B cell (primary cell): ENCODE data around the gene SLC25A21. TPM values are rescaled to one million over a fixed set of nuclear protein-coding genes. Genes with fewer than 3 reads are reported as not detected.
"Not testable (repeated sequence)": the region's sequence is repeated elsewhere in the genome, so short reads cannot be mapped to it uniquely, and the experiment has no call there.

Source experiments
- ATAC-seq: fragments of 200-7000 bp; cut with Tn5 transposase; one replicate; pipeline ENCODE4 v1.10.0; 2021; ENCODE audit warnings: low read depth, mild to moderate bottlenecking, moderate number of reproducible peaks, moderate library complexity
- CTCF ChIA-PET: fragments of 350-600 bp; sonication (Branson Sonifier 250); formaldehyde crosslinking; loops from one replicate; lab custom pipeline; 2021; ENCODE audit warnings: antibody characterized with exemption, inconsistent platforms; lab: Charles Lee
- POLR2A ChIA-PET: fragments of 350-600 bp; sonication (Branson Sonifier 250); formaldehyde crosslinking; loops from one replicate; lab custom pipeline; 2021; ENCODE audit warnings: antibody characterized with exemption; lab: Charles Lee
- DNase-seq: peaks from one replicate; pipeline ENCODE4 v3.0.0; 2013
- H2AFZ ChIP-seq: 2 replicates; pipeline ENCODE4 v1.6.1; 2012; ENCODE audit warnings: mild to moderate bottlenecking, low read depth, low read length; ENCODE audit not compliant: insufficient read depth, poor library complexity, severe bottlenecking
- H3K27ac ChIP-seq, 2 donors: 1 replicate in 1 of 2; 2 replicates in 1 of 2; pipeline ENCODE4 v1.5.1; 2012 to 2013; ENCODE audit warnings: low read length in 2 of 2, mild to moderate bottlenecking in 2 of 2, moderate library complexity in 1 of 2
- H3K27me3 ChIP-seq, 4 experiments: fragments of 200-600 bp in 1 of 4; sonication (generic) in 1 of 4; replicated peaks in 1 of 4; 1 replicate in 2 of 4; 2 replicates in 2 of 4; pipeline versions ENCODE4 v1.6.1 to v1.7.0; 2013 to 2016; ENCODE audit warnings: low read length in 3 of 4, mild to moderate bottlenecking in 2 of 4, mixed read lengths in 1 of 4, moderate library complexity in 1 of 4; ENCODE audit not compliant: insufficient read depth in 4 of 4, control insufficient read depth in 3 of 4; ENCODE audit errors: control extremely low read depth in 1 of 4
- H3K36me3 ChIP-seq, 2 experiments: replicated peaks in 1 of 2; 1 replicate in 1 of 2; 2 replicates in 1 of 2; pipeline versions ENCODE4 v1.6.1 to v1.7.1; 2013; ENCODE audit warnings: low read length in 1 of 2; ENCODE audit not compliant: insufficient read depth in 2 of 2, control insufficient read depth in 1 of 2; ENCODE audit errors: control extremely low read depth in 1 of 2, extremely low read depth in 1 of 2
- H3K4me1 ChIP-seq, 2 donors: fragments of 200-600 bp in 1 of 2; sonication (generic) in 1 of 2; 1 replicate in 1 of 2; 2 replicates in 1 of 2; pipeline versions ENCODE4 v1.5.1 to v1.6.1; 2013 to 2017; ENCODE audit warnings: low read length in 2 of 2; ENCODE audit not compliant: control insufficient read depth in 2 of 2, insufficient read depth in 2 of 2
- H3K4me2 ChIP-seq: replicated peaks from 2 replicates; pipeline ENCODE3; 2012; ENCODE audit warnings: mild to moderate bottlenecking, low read depth, low read length; ENCODE audit not compliant: poor library complexity, severe bottlenecking
- H3K4me3 ChIP-seq, 5 experiments: fragments of 200-600 bp in 1 of 5; sonication (generic) in 1 of 5; 1 replicate in 3 of 5; 2 replicates in 2 of 5; pipeline versions ENCODE4 v1.5.1 to v1.7.0; 2011 to 2016; ENCODE audit warnings: low read length in 4 of 5, mild to moderate bottlenecking in 4 of 5, low read depth in 2 of 5, control low read depth in 1 of 5, moderate library complexity in 1 of 5; ENCODE audit not compliant: insufficient read depth in 1 of 5; ENCODE audit errors: control extremely low read depth in 1 of 5, extremely low read depth in 1 of 5
- H3K79me2 ChIP-seq: fragments of 200-600 bp; sonication (generic); one replicate; pipeline ENCODE4 v1.6.0; 2016; ENCODE audit warnings: low read length; ENCODE audit not compliant: control insufficient read depth, insufficient read depth
- H3K9ac ChIP-seq: fragments of 200-600 bp; sonication (generic); 2 replicates; pipeline ENCODE4 v1.6.1; 2017; ENCODE audit warnings: mild to moderate bottlenecking, low read length, moderate library complexity
- H3K9me3 ChIP-seq, 3 donors: one replicate each; pipeline versions ENCODE4 v1.6.1 to v1.7.1; 2013; ENCODE audit warnings: low read length in 2 of 3; ENCODE audit not compliant: control insufficient read depth in 2 of 3, insufficient read depth in 1 of 3; ENCODE audit errors: control extremely low read depth in 1 of 3
- H4K20me1 ChIP-seq: 2 replicates; pipeline ENCODE4 v1.6.0; 2012; ENCODE audit warnings: mild to moderate bottlenecking, low read length; ENCODE audit not compliant: insufficient read depth, control insufficient read depth, poor library complexity, severe bottlenecking
- H3K27ac Mint-ChIP-seq: one replicate; pipeline ENCODE4 v1.8.0; 2021; ENCODE audit warnings: mixed read lengths
- H3K27me3 Mint-ChIP-seq: one replicate; pipeline ENCODE4 v1.8.0; 2021; ENCODE audit warnings: mixed read lengths
- H3K4me1 Mint-ChIP-seq: one replicate; pipeline ENCODE4 v1.8.0; 2021; ENCODE audit warnings: mixed read lengths
- H3K4me3 Mint-ChIP-seq: one replicate; pipeline ENCODE4 v1.8.0; 2021; ENCODE audit warnings: mixed read lengths
- H3K9me3 Mint-ChIP-seq: one replicate; pipeline ENCODE4 v1.8.0; 2022; ENCODE audit warnings: mixed read lengths; ENCODE audit not compliant: insufficient read depth
- CTCF ChIP-seq: fragments of 200-600 bp; IDR thresholded peaks from one replicate; pipeline ENCODE4 v1.8.0; 2022; ENCODE audit warnings: antibody characterized with exemption, mild to moderate bottlenecking
- EZH2 ChIP-seq: IDR thresholded peaks from 2 replicates; pipeline ENCODE4 v1.6.1; 2012; ENCODE audit warnings: borderline replicate concordance, low read depth, mild to moderate bottlenecking, moderate library complexity, low read length; ENCODE audit not compliant: insufficient read depth, poor library complexity, severe bottlenecking
- WGBS: methylation state at CpG from one replicate; pipeline ENCODE4 v1.1.5; 2013; ENCODE audit warnings: missing lambda C conversion rate; ENCODE audit not compliant: insufficient coverage; 5-methylcytosine and 5-hydroxymethylcytosine counted together
- intact Hi-C: fragments of 100-400 bp; cut with micrococcal nuclease; formaldehyde crosslinking; loops from one replicate; pipeline ENCODE4 v1.10.0; 2022
- polyA plus RNA-seq: library from polyadenylated mRNA; depleted of rRNA; stranded (reverse); fragments of >200 nt; gene quantifications from 2 replicates; pipeline ENCODE4 v1.2.3, GENCODE V29; 2012
- total RNA-seq, 2 donors: library from RNA; stranded (reverse); fragments of 120-200 nt in 1 of 2; gene quantifications; 1 replicate in 1 of 2; 2 replicates in 1 of 2; pipeline versions ENCODE4 v1.2.3 to v1.2.4, GENCODE V29; 2013 to 2022

The SLC25A21 gene
- total and polyA plus RNA-seq, 2 donors (not counting 1 experiment from before 2014, with no cell fraction given) = not detected

GRCh38 chr14:36817071-36817930, 355.1 kb downstream of the SLC25A21 start:
- H3K4me1 ChIP-seq = no peaks in the 10 kb centered on the region
- peaks cover 0 to 2% (median 0%) of the 10 kb centered on the region in 3 donors for H3K9me3 ChIP-seq
- no peaks in the 10 kb centered on the region for H3K27me3 Mint-ChIP-seq
- H2AFZ ChIP-seq = no peak overlapping the region
- ChIA-PET CTCF (no interaction called here), POLR2A (no interaction called here)
- intact Hi-C loops = no loop called here
- H3K79me2 ChIP-seq = no peaks in the 10 kb centered on the region
- H4K20me1 ChIP-seq = no peaks in the 10 kb centered on the region
- H3K27me3 ChIP-seq = no peaks in the 10 kb centered on the region
- H3K4me3 Mint-ChIP-seq = no peak overlapping the region
- 91% methylated on average over 8 of the region's 9 CpGs for WGBS
- H3K4me2 ChIP-seq = no peak overlapping the region
- H3K9me3 Mint-ChIP-seq = peaks cover 2% of the 10 kb centered on the region
- DNase-seq = no peak
- H3K36me3 ChIP-seq = no peaks in the 10 kb centered on the region
- no peak overlapping the region for H3K27ac ChIP-seq
- TF ChIP-seq CTCF (no peak), EZH2 (no peak)
- ATAC-seq = no peak
- no peak overlapping the region for H3K9ac ChIP-seq
- H3K27ac Mint-ChIP-seq = no peak overlapping the region
- no peak overlapping the region for H3K4me3 ChIP-seq
- no peaks in the 10 kb centered on the region for H3K4me1 Mint-ChIP-seq

GRCh38 chr14:36816481-36816880, 355.9 kb downstream of the SLC25A21 start:
- H3K9me3 Mint-ChIP-seq = peaks cover 2% of the 10 kb centered on the region
- no peak overlapping the region for H3K4me3 ChIP-seq
- no peaks in the 10 kb centered on the region for H3K4me1 ChIP-seq
- POLR2A ChIA-PET = no interaction called here
- no peaks in the 10 kb centered on the region for H3K27me3 ChIP-seq
- intact Hi-C loops = no loop called here
- TF ChIP-seq EZH2 (no peak), CTCF (no peak)
- H3K27ac ChIP-seq = no peak overlapping the region
- 86% methylated on average over 3 of the region's 5 CpGs for WGBS
- H2AFZ ChIP-seq = no peak overlapping the region
- no peaks in the 10 kb centered on the region for H4K20me1 ChIP-seq
- no peak overlapping the region for H3K4me3 Mint-ChIP-seq
- peaks cover 0 to 2% (median 0%) of the 10 kb centered on the region in 3 donors for H3K9me3 ChIP-seq
- H3K9ac ChIP-seq = no peak overlapping the region
- no peaks in the 10 kb centered on the region for H3K27me3 Mint-ChIP-seq
- no peak overlapping the region for H3K4me2 ChIP-seq
- CTCF ChIA-PET = no interaction called here
- no peaks in the 10 kb centered on the region for H3K79me2 ChIP-seq
- H3K27ac Mint-ChIP-seq = no peak overlapping the region
- no peaks in the 10 kb centered on the region for H3K36me3 ChIP-seq
- ATAC-seq (no peak), DNase-seq (no peak)
- no peaks in the 10 kb centered on the region for H3K4me1 Mint-ChIP-seq

GRCh38 chr14:36814783-36815182, 357.6 kb downstream of the SLC25A21 start:
- H3K27me3 ChIP-seq, H3K27me3 Mint-ChIP-seq, H3K9me3 ChIP-seq, H3K9me3 Mint-ChIP-seq, POLR2A ChIA-PET, H3K9ac ChIP-seq, H3K27ac Mint-ChIP-seq, DNase-seq, H4K20me1 ChIP-seq, H3K4me3 Mint-ChIP-seq, CTCF ChIA-PET, H3K4me3 ChIP-seq, H3K36me3 ChIP-seq, ATAC-seq, H3K4me1 Mint-ChIP-seq, H3K4me1 ChIP-seq, H3K4me2 ChIP-seq, H2AFZ ChIP-seq, H3K27ac ChIP-seq, H3K79me2 ChIP-seq, intact Hi-C loops: not testable (repeated sequence)
- WGBS = no CpG with 5 or more reads among the region's 5 CpGs
